ENCODE results near the gene OR8J3.

DNA sequence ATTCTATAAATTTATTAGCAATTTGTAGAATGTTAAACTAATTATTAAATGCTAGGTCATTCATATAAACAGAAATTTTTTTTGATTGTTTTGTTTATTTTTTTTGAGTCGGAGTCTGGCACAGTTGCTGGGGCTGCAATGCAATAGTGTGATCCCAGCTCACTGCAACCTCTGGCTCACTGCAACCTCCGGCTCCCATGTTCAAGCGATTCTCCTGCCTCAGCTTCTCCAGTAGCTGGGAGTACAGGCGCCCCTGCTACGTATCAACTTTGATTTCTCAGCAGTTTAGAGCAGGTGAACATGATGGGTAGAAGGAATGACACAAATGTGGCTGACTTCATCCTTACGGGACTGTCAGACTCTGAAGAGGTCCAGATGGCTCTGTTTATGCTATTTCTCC lies 17.9 kb downstream of the OR8J3 start, which contains the start of gene OR8H3:
- TF ChIP-seq, protein P1, sequence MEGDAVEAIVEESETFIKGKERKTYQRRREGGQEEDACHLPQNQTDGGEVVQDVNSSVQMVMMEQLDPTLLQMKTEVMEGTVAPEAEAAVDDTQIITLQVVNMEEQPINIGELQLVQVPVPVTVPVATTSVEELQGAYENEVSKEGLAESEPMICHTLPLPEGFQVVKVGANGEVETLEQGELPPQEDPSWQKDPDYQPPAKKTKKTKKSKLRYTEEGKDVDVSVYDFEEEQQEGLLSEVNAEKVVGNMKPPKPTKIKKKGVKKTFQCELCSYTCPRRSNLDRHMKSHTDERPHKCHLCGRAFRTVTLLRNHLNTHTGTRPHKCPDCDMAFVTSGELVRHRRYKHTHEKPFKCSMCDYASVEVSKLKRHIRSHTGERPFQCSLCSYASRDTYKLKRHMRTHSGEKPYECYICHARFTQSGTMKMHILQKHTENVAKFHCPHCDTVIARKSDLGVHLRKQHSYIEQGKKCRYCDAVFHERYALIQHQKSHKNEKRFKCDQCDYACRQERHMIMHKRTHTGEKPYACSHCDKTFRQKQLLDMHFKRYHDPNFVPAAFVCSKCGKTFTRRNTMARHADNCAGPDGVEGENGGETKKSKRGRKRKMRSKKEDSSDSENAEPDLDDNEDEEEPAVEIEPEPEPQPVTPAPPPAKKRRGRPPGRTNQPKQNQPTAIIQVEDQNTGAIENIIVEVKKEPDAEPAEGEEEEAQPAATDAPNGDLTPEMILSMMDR (IDR thresholded peaks at IDR 0.05): no peak
- no peak for TF ChIP-seq EZH2 (IDR thresholded peaks at IDR 0.05; ENCODE audit: borderline replicate concordance, insufficient read depth, low read depth, low read length, poor library complexity, severe bottlenecking)
